Kidney epithelial cell (primary cell): ENCODE measurements around the gene ULBP2. TPM values are rescaled to one million over a fixed set of nuclear protein-coding genes. Genes with fewer than 3 reads are reported as not detected.
"Not testable (repeated sequence)": the region's sequence is repeated elsewhere in the genome, so short reads cannot be mapped to it uniquely, and the experiment has no call there.

ENCODE experiments used
- DNase-seq: peaks from one replicate; pipeline ENCODE4 v3.0.0-alpha.2; 2010; ENCODE audit warnings: low read depth
- H3K27me3 ChIP-seq: 2 replicates; pipeline ENCODE4 v1.6.0; 2011; ENCODE audit warnings: low read length; ENCODE audit not compliant: control insufficient read depth, insufficient read depth
- H3K36me3 ChIP-seq: 2 replicates; pipeline ENCODE4 v1.5.1; 2011; ENCODE audit warnings: low read length; ENCODE audit not compliant: control insufficient read depth, insufficient read depth
- H3K4me3 ChIP-seq: 2 replicates; pipeline ENCODE4 v1.5.1; 2011; ENCODE audit warnings: low read depth, mild to moderate bottlenecking, control low read depth, low read length
- CTCF ChIP-seq: IDR thresholded peaks from 2 replicates; pipeline ENCODE4 v1.5.1; 2011; ENCODE audit warnings: mild to moderate bottlenecking, moderate library complexity, low read length, control low read depth, inconsistent platforms; ENCODE audit not compliant: insufficient read depth, poor library complexity, severe bottlenecking
- total RNA-seq: library from RNA; depleted of rRNA; stranded (reverse); fragments of >200 nt; gene quantifications from 2 replicates; pipeline ENCODE4 v1.2.3, GENCODE V29; 2015

The ULBP2 gene
- total RNA-seq, 1 donor from 2014 or later: 3.5 TPM

- no peaks in the 10 kb centered on the region for H3K36me3 ChIP-seq
- H3K27me3 ChIP-seq: peaks cover 40% of the 10 kb centered on the region
- no peak for DNase-seq
- no peak overlapping the region for H3K4me3 ChIP-seq
- no peak for TF ChIP-seq CTCF
These were observed 20.8 kb downstream of the ULBP2 start for GRCh38 chr6:149962461-149963211.

GRCh38 chr6:149963212-149963461 lies 21.3 kb downstream of the ULBP2 start:
- Histone ChIP-seq H3K4me3 (no peak overlapping the region), H3K36me3 (no peaks in the 10 kb centered on the region), H3K27me3 (peaks cover 40% of the 10 kb centered on the region)
- TF ChIP-seq CTCF: no peak
- DNase-seq: peak; percentile 41

GRCh38 chr6:149963462-149964307 lies 21.9 kb downstream of the ULBP2 start, which contains the start of gene ULBP1:
TSS of gene ULBP1 (plus strand) at chr6:149963943. CDS start at chr6:149964050, 107 bp downstream.
- Histone ChIP-seq H3K4me3 (peak within 1 kb of the TSS; percentile 22), H3K36me3 (no peaks in the 10 kb centered on the region), H3K27me3 (peaks cover 40% of the 10 kb centered on the region)
- TF ChIP-seq CTCF: peak; percentile 16
- DNase-seq: no peak

- no peak for TF ChIP-seq CTCF
- peak overlapping the region; percentile 22 for H3K4me3 ChIP-seq
- no peaks in the 10 kb centered on the region for H3K36me3 ChIP-seq
- H3K27me3 ChIP-seq: peaks cover 47% of the 10 kb centered on the region
- DNase-seq: no peak
These were observed 22.7 kb downstream of the ULBP2 start for GRCh38 chr6:149964308-149965193.

GRCh38 chr6:149965194-149966020 lies 23.6 kb downstream of the ULBP2 start:
- TF ChIP-seq CTCF: no peak
- peak overlapping the region; percentile 22 for H3K4me3 ChIP-seq
- H3K36me3 ChIP-seq: no peaks in the 10 kb centered on the region
- peaks cover 50% of the 10 kb centered on the region for H3K27me3 ChIP-seq
- DNase-seq: no peak

- H3K4me3 ChIP-seq, H3K36me3 ChIP-seq, DNase-seq: not testable (repeated sequence)
- peaks cover 49% of the 10 kb centered on the region for H3K27me3 ChIP-seq
These were observed 24.5 kb downstream of the ULBP2 start for GRCh38 chr6:149966319-149966718.
